GM19193 (cell line): ENCODE measurements around the gene MAP4K3.

ENCODE experiments used
- POLR2A ChIP-seq: IDR thresholded peaks from 4 replicates; pipeline ENCODE4 v1.6.1; 2011; ENCODE audit not compliant: insufficient read depth, insufficient read length; ENCODE audit errors: extremely low read depth

MAP4K3 gene

GRCh38 chr2:39429746-39430145 is 7.3 kb downstream of the MAP4K3 start:
- no peak for TF ChIP-seq POLR2A

- no peak for TF ChIP-seq POLR2A
Measured at GRCh38 chr2:39424951-39425350, 12.1 kb downstream of the MAP4K3 start.

GRCh38 chr2:39422700-39423099 is 14.4 kb downstream of the MAP4K3 start:
- no peak for TF ChIP-seq POLR2A

GRCh38 chr2:39421354-39421753 is 15.7 kb downstream of the MAP4K3 start:
- no peak for TF ChIP-seq POLR2A

- no peak for TF ChIP-seq POLR2A
Measured at GRCh38 chr2:39419282-39420223, 17.5 kb downstream of the MAP4K3 start.

- no peak for TF ChIP-seq POLR2A
Measured at GRCh38 chr2:39418491-39418890, 18.6 kb downstream of the MAP4K3 start.

- no peak for TF ChIP-seq POLR2A
Measured at GRCh38 chr2:39416140-39416539, 20.9 kb downstream of the MAP4K3 start.

GRCh38 chr2:39413063-39413737 is 23.9 kb downstream of the MAP4K3 start:
- no peak for TF ChIP-seq POLR2A

GRCh38 chr2:39411181-39411944 is 25.7 kb downstream of the MAP4K3 start:
- TF ChIP-seq POLR2A = no peak

GRCh38 chr2:39409697-39410389 is 27.2 kb downstream of the MAP4K3 start:
- TF ChIP-seq POLR2A = no peak

- no peak for TF ChIP-seq POLR2A
Measured at GRCh38 chr2:39408351-39409136, 28.5 kb downstream of the MAP4K3 start.

GRCh38 chr2:39407516-39408296 is 29.4 kb downstream of the MAP4K3 start:
- TF ChIP-seq POLR2A = no peak

GRCh38 chr2:39405364-39405763 is 31.7 kb downstream of the MAP4K3 start:
- TF ChIP-seq POLR2A = no peak
